GM23338 (cell line): ENCODE data around the gene KCNMA1. TPM values are rescaled to one million over a fixed set of nuclear protein-coding genes. Genes with fewer than 3 reads are reported as not detected.

ENCODE experiments used
- ATAC-seq: fragments of 200-7000 bp; cut with Tn5 transposase; 3 replicates; pipeline ENCODE4 v1.9.1; 2020
- DNase-seq: peaks from one replicate; pipeline ENCODE4 v3.0.0-alpha.2; 2015; ENCODE audit warnings: low spot score
- H2AFZ ChIP-seq: fragments of 200-600 bp; sonication (generic); 2 replicates; pipeline ENCODE4 v1.8.0; 2016; ENCODE audit warnings: antibody characterized with exemption, mild to moderate bottlenecking, moderate library complexity
- H3F3A ChIP-seq: fragments of 200-600 bp; sonication (generic); replicated peaks from 2 replicates; pipeline ENCODE4 v1.8.0; 2017; ENCODE audit warnings: antibody characterized with exemption, mixed run types, low read depth
- H3K27ac ChIP-seq: fragments of 200-600 bp; sonication (generic); 2 replicates; pipeline ENCODE4 v1.6.1; 2016; ENCODE audit warnings: low read depth
- H3K27me3 ChIP-seq: fragments of 200-600 bp; sonication (generic); 2 replicates; pipeline ENCODE4 v1.8.0; 2016; ENCODE audit warnings: mild to moderate bottlenecking, mixed run types, moderate library complexity; ENCODE audit not compliant: insufficient read depth
- H3K36me3 ChIP-seq: fragments of 200-600 bp; sonication (generic); 2 replicates; pipeline ENCODE4 v1.8.0; 2016; ENCODE audit warnings: mild to moderate bottlenecking; ENCODE audit not compliant: insufficient read depth
- H3K4me1 ChIP-seq: fragments of 200-600 bp; sonication (generic); 2 replicates; pipeline ENCODE4 v1.8.0; 2016; ENCODE audit warnings: mild to moderate bottlenecking, moderate library complexity; ENCODE audit not compliant: insufficient read depth
- H3K4me2 ChIP-seq: fragments of 200-600 bp; sonication (generic); 2 replicates; pipeline ENCODE4 v1.7.1; 2017; ENCODE audit warnings: mixed run types
- H3K4me3 ChIP-seq: fragments of 200-600 bp; sonication (generic); 2 replicates; pipeline ENCODE4 v1.6.1; 2016; ENCODE audit warnings: mixed run types
- H3K79me2 ChIP-seq: fragments of 200-600 bp; sonication (generic); replicated peaks from 2 replicates; pipeline ENCODE4 v1.8.0; 2017; ENCODE audit warnings: mild to moderate bottlenecking; ENCODE audit not compliant: insufficient read depth
- H3K9me2 ChIP-seq: fragments of 200-600 bp; sonication (generic); 2 replicates; pipeline ENCODE4 v1.8.0; 2017; ENCODE audit not compliant: insufficient read depth
- H4K20me1 ChIP-seq: fragments of 200-600 bp; sonication (generic); replicated peaks from 2 replicates; pipeline ENCODE4 v1.8.0; 2017; ENCODE audit warnings: mild to moderate bottlenecking; ENCODE audit not compliant: insufficient read depth
- H3K27ac Mint-ChIP-seq: 2 replicates; pipeline ENCODE4 v1.8.0; 2020; ENCODE audit warnings: inconsistent platforms, mild to moderate bottlenecking, moderate library complexity, mixed read lengths
- H3K27me3 Mint-ChIP-seq: 3 replicates; pipeline ENCODE4 v1.8.0; 2022; ENCODE audit warnings: low read depth, mild to moderate bottlenecking, moderate library complexity, mixed read lengths, inconsistent platforms; ENCODE audit not compliant: insufficient read depth, poor library complexity
- H3K36me3 Mint-ChIP-seq: 3 replicates; pipeline ENCODE4 v1.8.0; 2021; ENCODE audit warnings: low read depth, mild to moderate bottlenecking, inconsistent platforms, moderate library complexity, mixed read lengths
- H3K4me1 Mint-ChIP-seq: 3 replicates; pipeline ENCODE4 v1.8.0; 2020; ENCODE audit warnings: mild to moderate bottlenecking, inconsistent platforms, mixed read lengths
- H3K4me3 Mint-ChIP-seq: 3 replicates; pipeline ENCODE4 v1.8.0; 2021; ENCODE audit warnings: moderate library complexity, mild to moderate bottlenecking, inconsistent platforms, mixed read lengths
- H3K9me3 Mint-ChIP-seq: 3 replicates; pipeline ENCODE4 v1.8.0; 2020; ENCODE audit warnings: moderate library complexity, mild to moderate bottlenecking, inconsistent platforms, mixed read lengths
- CREB1 ChIP-seq: fragments of 250-450 bp; sonication (Bioruptor Pico); IDR thresholded peaks from 2 replicates; pipeline ENCODE4 v1.5.0; 2020; ENCODE audit warnings: low read depth, mild to moderate bottlenecking, moderate library complexity
- CTCF ChIP-seq, 2 experiments: fragments of 200-600 bp in 1 of 2; sonication (generic) in 1 of 2; conservative IDR thresholded peaks; 2 replicates each; pipeline versions ENCODE4 v1.5.1 to v1.6.1; 2016 to 2017; ENCODE audit warnings: antibody characterized with exemption in 2 of 2, low read depth in 2 of 2, mild to moderate bottlenecking in 2 of 2, moderate library complexity in 1 of 2
- ETS1 ChIP-seq: IDR thresholded peaks from 2 replicates; pipeline ENCODE4 v1.6.1; 2016; ENCODE audit warnings: antibody characterized with exemption
- EZH2 ChIP-seq: fragments of 200-600 bp; sonication (generic); IDR thresholded peaks from one replicate; pipeline ENCODE4 v1.8.0; 2017; ENCODE audit warnings: antibody characterized with exemption, mild to moderate bottlenecking, low read depth; ENCODE audit not compliant: unreplicated experiment
- EZH2phosphoT487 ChIP-seq: fragments of 200-600 bp; sonication (generic); IDR thresholded peaks from one replicate; pipeline ENCODE4 v1.8.1; 2018; ENCODE audit warnings: antibody characterized with exemption; ENCODE audit not compliant: unreplicated experiment
- JUNB ChIP-seq: IDR thresholded peaks from one replicate; pipeline ENCODE4 v1.6.1; 2016; ENCODE audit warnings: antibody characterized with exemption; ENCODE audit not compliant: unreplicated experiment
- NANOG ChIP-seq: IDR thresholded peaks from 2 replicates; pipeline ENCODE4 v1.6.1; 2016; ENCODE audit warnings: antibody characterized with exemption, borderline replicate concordance
- REST ChIP-seq: IDR thresholded peaks from one replicate; pipeline ENCODE4 v1.6.1; 2018; ENCODE audit warnings: antibody characterized with exemption; ENCODE audit not compliant: unreplicated experiment
- STAT1 ChIP-seq: IDR thresholded peaks from one replicate; pipeline ENCODE4 v1.6.1; 2016; ENCODE audit warnings: antibody characterized with exemption; ENCODE audit not compliant: unreplicated experiment
- ZNF114 ChIP-seq: fragments of 250-450 bp; sonication (Bioruptor Pico); IDR thresholded peaks from 2 replicates; pipeline ENCODE4 v1.5.0; 2020; ENCODE audit warnings: mild to moderate bottlenecking, moderate library complexity
- ZNF462 ChIP-seq: fragments of 250-450 bp; sonication (Bioruptor Pico); IDR thresholded peaks from 2 replicates; pipeline ENCODE4 v1.5.0; 2020; ENCODE audit warnings: mild to moderate bottlenecking, moderate library complexity
- polyA plus RNA-seq: library from polyadenylated mRNA; unstranded; fragments of >200 nt; fragmentation: Nextera tagmentation; extraction: Ambion mirVana; gene quantifications from 2 replicates; pipeline ENCODE4 v1.2.1, GENCODE V29; 2016
- total RNA-seq: library from RNA; depleted of rRNA; stranded (reverse); fragments of >200 nt; shearing (Covaris generic); gene quantifications from 2 replicates; pipeline ENCODE4 v1.2.3, GENCODE V29; 2014

Gene KCNMA1
- total and polyA plus RNA-seq, 2 experiments from 2014 or later: 8.2 to 9.0 TPM

GRCh38 chr10:77625379-77625778 lies 12.2 kb downstream of the KCNMA1 start:
- Mint-ChIP-seq H3K36me3 (no peaks in the 10 kb centered on the region), H3K4me1 (peaks cover 21% of the 10 kb centered on the region), H3K27ac (no peak overlapping the region), H3K9me3 (no peaks in the 10 kb centered on the region), H3K27me3 (no peaks in the 10 kb centered on the region), H3K4me3 (no peak overlapping the region)
- no peaks in the 10 kb centered on the region for H3K9me2 ChIP-seq
- no peaks in the 10 kb centered on the region for H3K27me3 ChIP-seq
- H3K4me3 ChIP-seq: no peak overlapping the region
- ATAC-seq (no peak), DNase-seq (no peak)
- H2AFZ ChIP-seq: no peak overlapping the region
- H3K36me3 ChIP-seq: no peaks in the 10 kb centered on the region
- H3K27ac ChIP-seq: no peak overlapping the region
- peaks cover 11% of the 10 kb centered on the region for H3K79me2 ChIP-seq
- H4K20me1 ChIP-seq: no peaks in the 10 kb centered on the region
- TF ChIP-seq STAT1: no peak
- TF ChIP-seq EZH2phosphoT487: no peak
- TF ChIP-seq ZNF114: no peak
- TF ChIP-seq NANOG: no peak
- TF ChIP-seq JUNB: no peak
- TF ChIP-seq EZH2: no peak
- no peak for TF ChIP-seq ETS1
- no peak for TF ChIP-seq CREB1 (CRISPR knock-in tag)
- no peak for TF ChIP-seq ZNF462 (CRISPR knock-in tag)
- TF ChIP-seq REST: no peak
- no peak for TF ChIP-seq CTCF (conservative IDR thresholded peaks at IDR 0.05; ENCODE audit: low read depth in 2 of 2)
- no peak overlapping the region for H3K4me2 ChIP-seq
- no peaks in the 10 kb centered on the region for H3F3A ChIP-seq
- peaks cover 19% of the 10 kb centered on the region; the same call in 1 of the 2 replicates for H3K4me1 ChIP-seq
